ENCODE results near the gene RTN3. TPM values are rescaled to one million over a fixed set of nuclear protein-coding genes. Genes with fewer than 3 reads are reported as not detected.

RTN3 gene
- total and polyA plus RNA-seq, 9 of the 15 experiments (the other 6 are each of a cell fraction or from before 2014, with no cell fraction given) = 41.6 to 169 (median 93.5) TPM

GRCh38 chr11:63681321-63682065, at the start of gene RTN3 (continued):
- no peak for TF ChIP-seq MBD1 (CRISPR knock-in tag; IDR thresholded peaks at IDR 0.05)
- TF ChIP-seq MTA3 (IDR thresholded peaks at IDR 0.05; ENCODE audit: borderline replicate concordance) = no peak
- peak; percentile 62; the same call in 1 of the 2 replicates for TF ChIP-seq ARID1B (IDR thresholded peaks at IDR 0.05)
- TF ChIP-seq GATAD2A (IDR thresholded peaks at IDR 0.05) = peak; percentile 68; the same call in 1 of the 2 replicates
- no peak for TF ChIP-seq LARP7 (IDR thresholded peaks at IDR 0.05)
- TF ChIP-seq CREB3L1 (IDR thresholded peaks at IDR 0.05; ENCODE audit: borderline replicate concordance, low read depth) = peak; percentile 73; the same call in 1 of the 2 replicates
- TF ChIP-seq ZNF699 (CRISPR knock-in tag; IDR thresholded peaks at IDR 0.05; ENCODE audit: insufficient replicate concordance) = no peak
- TF ChIP-seq ZNF212 (CRISPR knock-in tag; IDR thresholded peaks at IDR 0.05) = no peak
- TF ChIP-seq CREB1 (IDR thresholded peaks at IDR 0.05) = peak; percentile 4
- peak; percentile 50 for TF ChIP-seq CREB1 (CRISPR knock-in tag; IDR thresholded peaks at IDR 0.05)
- no peak for TF ChIP-seq NELFE (IDR thresholded peaks at IDR 0.05; ENCODE audit: insufficient read depth, insufficient read length)
- TF ChIP-seq ZNF274 (IDR thresholded peaks at IDR 0.05; ENCODE audit: borderline replicate concordance, low read depth, low read length) = no peak; the same call in 1 of the 2 replicates
- TF ChIP-seq CSDE1 (IDR thresholded peaks at IDR 0.05) = no peak
- peak in 1 of 2 experiments; percentile 58; a peak in 2 of 4 replicates for TF ChIP-seq SIN3A (IDR thresholded peaks at IDR 0.05; ENCODE audit: borderline replicate concordance in 2 of 2, control insufficient read depth in 1 of 2, low read depth in 2 of 2, low read length in 2 of 2)
- TF ChIP-seq ADNP (tag; IDR thresholded peaks at IDR 0.05) = no peak
- 0 out of 4 replicates have a peak, but pooled peaks of 1 of the 2 experiments have one; percentile 15 for TF ChIP-seq KDM1A (IDR thresholded peaks at IDR 0.05)
- TF ChIP-seq NCOA1 (IDR thresholded peaks at IDR 0.05; ENCODE audit: low read depth) = no peak; the same call in 1 of the 2 replicates
- no peak for TF ChIP-seq SLC30A9 (CRISPR knock-in tag; IDR thresholded peaks at IDR 0.05)
- TF ChIP-seq MAFK (IDR thresholded peaks at IDR 0.05; ENCODE audit: low read length) = no peak
- TF ChIP-seq CCNT2 (IDR thresholded peaks at IDR 0.05; ENCODE audit: borderline replicate concordance, extremely low read depth, insufficient read length, low read depth, low read length) = peak; percentile 88
- TF ChIP-seq ATF6 (CRISPR knock-in tag; IDR thresholded peaks at IDR 0.05) = peak; percentile 52; the same call in 1 of the 2 replicates

Data from K562 (cell line).